Measurements from ENCODE around the gene GPR55. TPM values are rescaled to one million over a fixed set of nuclear protein-coding genes. Genes with fewer than 3 reads are reported as not detected.

The GPR55 gene
- total and polyA plus RNA-seq, 2 of the 8 experiments (the other 6 are each of a cell fraction or from before 2014, with no cell fraction given) = not detected

GRCh38 chr2:230968921-230969658, 44.0 kb upstream of the GPR55 start (continued):
- TF ChIP-seq CHD7 (IDR thresholded peaks at IDR 0.05; ENCODE audit: insufficient replicate concordance, low read length) (no peak), SRF (IDR thresholded peaks at IDR 0.05; ENCODE audit: low read depth, low read length) (no peak), E2F6 (IDR thresholded peaks at IDR 0.05) (no peak), HDAC6 (IDR thresholded peaks at IDR 0.05; ENCODE audit: low read depth, low read length) (no peak), RAD21 (IDR thresholded peaks at IDR 0.05 in 1 of 2, conservative IDR thresholded peaks at IDR 0.05 in 1 of 2; ENCODE audit: low read depth in 2 of 2, low read length in 2 of 2) (no peak)

All from H1 (cell line).